ENCODE measurements around the gene IFIT1B.
A peak's percentile ranks its signal among the peaks of the same experiment; 100 is the strongest.

The IFIT1B gene

GRCh38 chr10:89364531-89364930 lies 13.3 kb upstream of the IFIT1B start:
- H3K9ac ChIP-seq (ENCODE audit: low read length in 2 of 2), result no peak overlapping the region
- no peaks in the 10 kb centered on the region for H3K27me3 ChIP-seq (ENCODE audit: control insufficient read depth in 1 of 2, insufficient read depth in 2 of 2, low read length in 2 of 2)
- peaks cover 3% of the 10 kb centered on the region for H3K4me1 ChIP-seq (ENCODE audit: control insufficient read depth, insufficient read depth, low read length)
- H3K4me3 ChIP-seq (ENCODE audit: low read length in 2 of 2), result no peak overlapping the region
- no peaks in the 10 kb centered on the region for H3K36me3 ChIP-seq (ENCODE audit: control insufficient read depth in 2 of 2, insufficient read depth in 2 of 2, low read length in 2 of 2)
- H3K9me3 ChIP-seq (ENCODE audit: control insufficient read depth in 2 of 2, low read length in 2 of 2), result no peaks in the 10 kb centered on the region
- H3K27ac ChIP-seq (ENCODE audit: low read length), result no peak overlapping the region

- Histone ChIP-seq H3K9me3 (ENCODE audit: control insufficient read depth in 2 of 2, low read length in 2 of 2) (no peaks in the 10 kb centered on the region), H3K27ac (ENCODE audit: low read length) (no peak overlapping the region), H3K4me3 (ENCODE audit: low read length in 2 of 2) (no peak overlapping the region), H3K36me3 (ENCODE audit: control insufficient read depth in 2 of 2, insufficient read depth in 2 of 2, low read length in 2 of 2) (no peaks in the 10 kb centered on the region), H3K9ac (ENCODE audit: low read length in 2 of 2) (no peak overlapping the region), H3K4me1 (ENCODE audit: control insufficient read depth, insufficient read depth, low read length) (peaks cover 3% of the 10 kb centered on the region), H3K27me3 (ENCODE audit: control insufficient read depth in 1 of 2, insufficient read depth in 2 of 2, low read length in 2 of 2) (no peaks in the 10 kb centered on the region)
These were observed 10.3 kb upstream of the IFIT1B start for GRCh38 chr10:89367529-89367928.

- no peaks in the 10 kb centered on the region for H3K27me3 ChIP-seq (ENCODE audit: control insufficient read depth in 1 of 2, insufficient read depth in 2 of 2, low read length in 2 of 2)
- no peak overlapping the region for H3K27ac ChIP-seq (ENCODE audit: low read length)
- H3K9me3 ChIP-seq (ENCODE audit: control insufficient read depth in 2 of 2, low read length in 2 of 2), result no peaks in the 10 kb centered on the region
- no peak overlapping the region for H3K9ac ChIP-seq (ENCODE audit: low read length in 2 of 2)
- no peak overlapping the region for H3K4me3 ChIP-seq (ENCODE audit: low read length in 2 of 2)
- no peaks in the 10 kb centered on the region for H3K36me3 ChIP-seq (ENCODE audit: control insufficient read depth in 2 of 2, insufficient read depth in 2 of 2, low read length in 2 of 2)
- peaks cover 3% of the 10 kb centered on the region for H3K4me1 ChIP-seq (ENCODE audit: control insufficient read depth, insufficient read depth, low read length)
These were observed 9.7 kb upstream of the IFIT1B start for GRCh38 chr10:89368129-89368528.

- H3K4me3 ChIP-seq (ENCODE audit: low read length in 2 of 2), result no peak overlapping the region
- no peaks in the 10 kb centered on the region for H3K27me3 ChIP-seq (ENCODE audit: control insufficient read depth in 1 of 2, insufficient read depth in 2 of 2, low read length in 2 of 2)
- H3K36me3 ChIP-seq (ENCODE audit: control insufficient read depth in 2 of 2, insufficient read depth in 2 of 2, low read length in 2 of 2), result no peaks in the 10 kb centered on the region
- peaks cover 14% of the 10 kb centered on the region for H3K4me1 ChIP-seq (ENCODE audit: control insufficient read depth, insufficient read depth, low read length)
- H3K9ac ChIP-seq (ENCODE audit: low read length in 2 of 2), result no peak overlapping the region
- no peak overlapping the region for H3K27ac ChIP-seq (ENCODE audit: low read length)
- no peaks in the 10 kb centered on the region for H3K9me3 ChIP-seq (ENCODE audit: control insufficient read depth in 2 of 2, low read length in 2 of 2)
These were observed 8.4 kb upstream of the IFIT1B start for GRCh38 chr10:89369156-89370105.

- Histone ChIP-seq H3K4me3 (ENCODE audit: low read length in 2 of 2) (no peak overlapping the region), H3K4me1 (ENCODE audit: control insufficient read depth, insufficient read depth, low read length) (peaks cover 18% of the 10 kb centered on the region)
These were observed 6.8 kb upstream of the IFIT1B start for GRCh38 chr10:89371079-89371478.

GRCh38 chr10:89371987-89372386 lies 5.9 kb upstream of the IFIT1B start:
- Histone ChIP-seq H3K9ac (ENCODE audit: low read length in 2 of 2) (no peak overlapping the region), H3K4me1 (ENCODE audit: control insufficient read depth, insufficient read depth, low read length) (peaks cover 18% of the 10 kb centered on the region), H3K9me3 (ENCODE audit: control insufficient read depth in 2 of 2, low read length in 2 of 2) (no peaks in the 10 kb centered on the region), H3K27me3 (ENCODE audit: control insufficient read depth in 1 of 2, insufficient read depth in 2 of 2, low read length in 2 of 2) (no peaks in the 10 kb centered on the region), H3K4me3 (ENCODE audit: low read length in 2 of 2) (no peak overlapping the region), H3K27ac (ENCODE audit: low read length) (no peak overlapping the region), H3K36me3 (ENCODE audit: control insufficient read depth in 2 of 2, insufficient read depth in 2 of 2, low read length in 2 of 2) (no peaks in the 10 kb centered on the region)

More at GRCh38 chr10:89371079-89371478, 6.8 kb upstream of the IFIT1B start:
- Histone ChIP-seq H3K27me3 (ENCODE audit: control insufficient read depth in 1 of 2, insufficient read depth in 2 of 2, low read length in 2 of 2) (no peaks in the 10 kb centered on the region), H3K27ac (ENCODE audit: low read length) (no peak overlapping the region), H3K9ac (ENCODE audit: low read length in 2 of 2) (no peak overlapping the region), H3K36me3 (ENCODE audit: control insufficient read depth in 2 of 2, insufficient read depth in 2 of 2, low read length in 2 of 2) (no peaks in the 10 kb centered on the region), H3K9me3 (ENCODE audit: control insufficient read depth in 2 of 2, low read length in 2 of 2) (no peaks in the 10 kb centered on the region)

- Histone ChIP-seq H3K4me3 (ENCODE audit: low read length in 2 of 2) (peak overlapping the region in 1 of 2 donors; percentile 36), H3K36me3 (ENCODE audit: control insufficient read depth in 2 of 2, insufficient read depth in 2 of 2, low read length in 2 of 2) (no peaks in the 10 kb centered on the region), H3K27me3 (ENCODE audit: control insufficient read depth in 1 of 2, insufficient read depth in 2 of 2, low read length in 2 of 2) (no peaks in the 10 kb centered on the region), H3K27ac (ENCODE audit: low read length) (peak overlapping the region; percentile 46), H3K9me3 (ENCODE audit: control insufficient read depth in 2 of 2, low read length in 2 of 2) (no peaks in the 10 kb centered on the region), H3K9ac (ENCODE audit: low read length in 2 of 2) (no peak overlapping the region), H3K4me1 (ENCODE audit: control insufficient read depth, insufficient read depth, low read length) (peaks cover 16% of the 10 kb centered on the region)
These were observed 3.7 kb upstream of the IFIT1B start for GRCh38 chr10:89373916-89374711.

GRCh38 chr10:89374713-89375141 lies 3.1 kb upstream of the IFIT1B start:
- Histone ChIP-seq H3K9me3 (ENCODE audit: control insufficient read depth in 2 of 2, low read length in 2 of 2) (no peaks in the 10 kb centered on the region), H3K9ac (ENCODE audit: low read length in 2 of 2) (no peak overlapping the region), H3K4me1 (ENCODE audit: control insufficient read depth, insufficient read depth, low read length) (peaks cover 16% of the 10 kb centered on the region), H3K4me3 (ENCODE audit: low read length in 2 of 2) (peak overlapping the region in 1 of 2 donors; percentile 30), H3K27me3 (ENCODE audit: control insufficient read depth in 1 of 2, insufficient read depth in 2 of 2, low read length in 2 of 2) (no peaks in the 10 kb centered on the region), H3K27ac (ENCODE audit: low read length) (peak overlapping the region; percentile 46), H3K36me3 (ENCODE audit: control insufficient read depth in 2 of 2, insufficient read depth in 2 of 2, low read length in 2 of 2) (no peaks in the 10 kb centered on the region)

GRCh38 chr10:89379103-89379502 lies 1.2 kb downstream of the IFIT1B start:
- no peaks in the 10 kb centered on the region for H3K36me3 ChIP-seq (ENCODE audit: control insufficient read depth in 2 of 2, insufficient read depth in 2 of 2, low read length in 2 of 2)
- H3K27me3 ChIP-seq (ENCODE audit: control insufficient read depth in 1 of 2, insufficient read depth in 2 of 2, low read length in 2 of 2), result no peaks in the 10 kb centered on the region
- no peak overlapping the region for H3K4me3 ChIP-seq (ENCODE audit: low read length in 2 of 2)
- H3K27ac ChIP-seq (ENCODE audit: low read length), result no peak overlapping the region
- H3K4me1 ChIP-seq (ENCODE audit: control insufficient read depth, insufficient read depth, low read length), result peaks cover 7% of the 10 kb centered on the region
- no peak overlapping the region for H3K9ac ChIP-seq (ENCODE audit: low read length in 2 of 2)
- H3K9me3 ChIP-seq (ENCODE audit: control insufficient read depth in 2 of 2, low read length in 2 of 2), result no peaks in the 10 kb centered on the region

GRCh38 chr10:89382757-89383156 lies 4.9 kb downstream of the IFIT1B start:
- Histone ChIP-seq H3K4me3 (ENCODE audit: low read length in 2 of 2) (no peak overlapping the region), H3K27me3 (ENCODE audit: control insufficient read depth in 1 of 2, insufficient read depth in 2 of 2, low read length in 2 of 2) (no peaks in the 10 kb centered on the region), H3K4me1 (ENCODE audit: control insufficient read depth, insufficient read depth, low read length) (no peaks in the 10 kb centered on the region), H3K36me3 (ENCODE audit: control insufficient read depth in 2 of 2, insufficient read depth in 2 of 2, low read length in 2 of 2) (no peaks in the 10 kb centered on the region), H3K27ac (ENCODE audit: low read length) (no peak overlapping the region), H3K9ac (ENCODE audit: low read length in 2 of 2) (no peak overlapping the region), H3K9me3 (ENCODE audit: control insufficient read depth in 2 of 2, low read length in 2 of 2) (no peaks in the 10 kb centered on the region)
